ENCODE data around the gene ZNF48. TPM values are rescaled to one million over a fixed set of nuclear protein-coding genes. Genes with fewer than 3 reads are reported as not detected.

The ZNF48 gene
- polyA plus RNA-seq, 1 donor: 12.4 TPM

DNA sequence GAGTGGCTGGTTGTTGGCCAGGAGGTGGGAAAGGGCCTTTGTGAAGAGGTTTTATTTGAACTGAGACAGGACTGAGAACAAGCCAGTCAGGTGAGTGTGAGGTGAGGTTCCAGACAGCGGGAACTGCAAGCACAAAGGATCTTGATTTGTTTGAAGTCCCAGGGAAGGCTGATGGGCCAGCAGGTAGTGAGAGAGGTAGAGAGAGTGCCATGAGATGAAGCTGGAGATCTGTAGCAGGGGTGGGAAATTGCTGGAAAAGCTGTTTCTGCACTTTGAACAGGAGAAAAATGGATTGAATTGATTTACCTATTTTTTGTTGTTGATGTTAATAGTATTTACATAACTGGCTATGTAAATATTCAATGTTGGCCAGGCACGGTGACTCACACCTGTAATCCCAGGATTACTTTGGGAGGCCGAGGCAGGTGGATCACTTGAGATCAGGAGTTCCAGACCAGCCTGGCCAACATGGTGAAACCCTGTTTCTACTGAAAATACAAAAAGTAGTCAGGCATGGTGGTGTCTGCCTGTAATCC lies 42.4 kb downstream of the ZNF48 start:
- no peak for DNase-seq

DNA sequence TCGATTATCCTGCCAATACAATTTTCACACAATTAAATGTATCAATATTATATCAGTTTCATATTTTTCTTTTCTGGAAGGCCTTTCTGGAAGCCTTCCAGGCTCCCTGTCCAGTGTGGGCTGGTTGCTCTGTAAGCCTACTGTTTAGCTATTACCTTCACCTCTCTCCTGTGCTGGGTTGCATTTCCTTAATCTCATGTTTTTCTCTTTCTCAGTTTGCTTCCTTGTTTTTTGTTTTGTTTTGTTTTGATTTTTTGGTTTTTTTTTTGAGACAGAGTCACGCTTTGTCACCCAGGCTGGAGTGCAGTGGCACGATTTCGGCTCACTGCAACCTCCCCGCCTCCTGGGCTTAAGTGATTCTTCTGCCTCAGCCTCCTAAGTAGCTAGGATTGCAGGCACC lies 43.6 kb downstream of the ZNF48 start:
- no peak for DNase-seq

DNA sequence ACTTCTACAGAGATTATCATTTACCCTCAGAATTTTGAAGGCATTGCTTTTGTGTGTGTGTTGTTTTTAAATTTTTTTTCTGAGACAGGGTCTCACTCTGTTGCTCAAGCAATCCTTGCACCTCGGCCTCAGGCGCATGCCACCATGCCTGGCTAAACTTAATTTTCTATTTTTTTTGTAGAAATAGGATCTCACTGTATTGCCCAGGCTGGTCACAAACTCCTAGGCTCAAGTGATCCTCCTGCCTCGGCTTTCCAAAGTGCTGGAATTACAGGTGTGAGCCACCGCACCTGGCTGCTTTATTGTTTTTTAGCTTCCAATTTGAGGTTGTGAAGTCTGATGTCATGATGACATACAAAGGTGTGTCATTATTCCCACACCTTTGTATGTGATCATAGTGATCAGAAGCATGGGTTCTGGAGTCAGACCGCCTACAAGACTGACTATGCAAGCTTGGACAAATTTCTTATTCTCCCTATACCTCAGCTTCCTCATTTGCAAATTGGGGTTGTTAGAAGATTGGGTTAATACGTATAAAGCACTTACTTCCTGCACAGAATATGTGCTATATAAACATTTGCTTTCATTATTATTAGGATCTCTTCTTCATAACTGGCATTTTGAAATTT lies 44.6 kb downstream of the ZNF48 start:
- DNase-seq: no peak

GRCh38 chr16:30443631-30444030 lies 48.4 kb downstream of the ZNF48 start:
- DNase-seq: no peak

DNA sequence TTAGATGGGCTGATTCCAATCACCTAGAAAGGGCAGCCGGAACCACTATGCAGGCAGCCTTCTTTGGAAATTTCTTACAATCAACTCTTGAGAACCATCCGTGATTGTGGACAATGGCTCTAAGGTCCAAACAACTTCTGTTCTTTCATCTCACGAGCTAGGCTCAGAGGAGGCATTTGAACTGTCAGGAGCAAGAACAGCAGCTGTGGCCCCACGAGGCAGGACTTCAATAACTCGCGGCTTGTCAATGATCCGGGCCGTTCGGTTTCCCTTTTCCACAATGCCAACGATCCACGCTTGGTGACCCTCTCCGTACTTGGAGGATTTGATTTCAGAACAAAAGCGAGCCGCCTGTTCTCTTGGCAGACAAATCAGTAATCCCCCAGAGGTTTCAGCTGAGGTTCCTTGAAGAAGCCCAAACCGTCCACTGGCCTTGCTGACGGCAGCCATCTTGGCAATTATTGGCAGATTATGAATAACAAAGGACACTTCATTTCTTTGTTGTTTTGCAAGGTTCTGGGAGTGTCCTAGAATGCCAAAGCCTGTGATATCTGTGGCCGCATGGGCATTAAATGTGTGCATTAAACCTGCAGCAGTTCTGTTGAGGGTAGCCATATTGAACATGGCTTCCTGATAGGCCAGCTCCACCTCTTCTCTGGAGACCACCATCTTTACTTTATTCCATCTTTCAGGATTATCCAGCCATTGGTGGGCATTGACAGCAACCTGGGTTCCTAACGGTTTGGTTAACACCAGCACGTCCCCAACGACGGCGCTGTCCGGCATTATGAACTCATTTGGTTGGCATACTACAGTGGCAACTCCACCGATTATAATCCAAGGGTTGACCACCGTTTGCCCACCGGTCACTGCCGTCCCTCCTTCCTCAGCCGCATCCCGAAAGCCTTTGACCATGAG lies 49.3 kb downstream of the ZNF48 start:
- DNase-seq: no peak

DNA sequence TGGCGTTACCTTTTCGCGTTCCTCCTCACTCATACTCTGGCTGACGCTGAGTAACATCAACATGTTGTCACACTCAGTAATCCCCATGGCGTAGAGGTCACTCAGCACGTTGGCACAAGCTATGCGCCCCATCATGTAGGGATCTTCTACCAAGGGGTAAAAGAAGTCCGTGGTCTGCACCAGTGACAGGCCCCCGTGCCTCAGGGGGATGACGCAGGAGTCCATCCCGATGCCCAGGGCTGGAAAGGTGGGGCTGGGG lies 49.9 kb downstream of the ZNF48 start:
- DNase-seq: no peak

GRCh38 chr16:30445408-30446202 lies 50.4 kb downstream of the ZNF48 start, which contains the start of gene SEPHS2:
Gene SEPHS2, minus strand, starts transcription at chr16:30445874. Its CDS starts 147 bp downstream, at chr16:30445727.
- DNase-seq: peak; percentile 99

GRCh38 chr16:30446203-30446595 lies 51.0 kb downstream of the ZNF48 start:
- DNase-seq: no peak

GRCh38 chr16:30447512-30448226 lies 52.4 kb downstream of the ZNF48 start:
- no peak for DNase-seq

DNA sequence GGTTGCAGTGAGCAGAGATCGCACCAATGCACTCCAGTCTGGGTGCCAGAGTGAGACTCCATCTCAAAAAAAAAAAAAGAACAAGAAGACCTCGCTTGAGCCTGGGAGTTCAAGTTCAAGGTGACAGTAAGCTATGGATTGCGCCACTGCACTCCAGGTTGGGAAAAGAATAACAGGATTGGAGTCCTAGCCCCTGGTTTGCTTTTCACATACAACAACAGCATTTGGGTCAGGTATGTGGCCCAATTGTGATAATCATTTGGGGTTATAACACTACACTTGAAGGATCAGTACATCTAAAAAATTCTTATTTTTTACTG lies 53.9 kb downstream of the ZNF48 start:
- DNase-seq: no peak

Other genes starting within 250 kb of the ZNF48 start
- gene CORO1A, start 211.8 kb upstream of the ZNF48 start, polyA plus RNA-seq (ENCODE audit: insufficient read length): 7.3 TPM
- 23.4 TPM for gene BOLA2B, start 201.8 kb upstream of the ZNF48 start, polyA plus RNA-seq (ENCODE audit: insufficient read length)
- gene SLX1A, start 201.5 kb upstream of the ZNF48 start, polyA plus RNA-seq (ENCODE audit: insufficient read length): 30.7 TPM
- gene SULT1A3, start 196.2 kb upstream of the ZNF48 start, polyA plus RNA-seq (ENCODE audit: insufficient read length): 15.8 TPM
- gene NPIPB13, start 146.9 kb upstream of the ZNF48 start, polyA plus RNA-seq (ENCODE audit: insufficient read length): 27.9 TPM
- 53.5 TPM for gene CD2BP2, start 40.1 kb upstream of the ZNF48 start, polyA plus RNA-seq (ENCODE audit: insufficient read length)
- 35.5 TPM for gene TBC1D10B, start 24.9 kb upstream of the ZNF48 start, polyA plus RNA-seq (ENCODE audit: insufficient read length)
- gene MYL11, start 20.6 kb upstream of the ZNF48 start, polyA plus RNA-seq (ENCODE audit: insufficient read length): 0.63 TPM
- gene SEPTIN1, start 12.9 kb upstream of the ZNF48 start, polyA plus RNA-seq (ENCODE audit: insufficient read length): 1.8 TPM
- 4.5 TPM for gene ZNF771, start 12.2 kb downstream of the ZNF48 start, polyA plus RNA-seq (ENCODE audit: insufficient read length)
- gene DCTPP1, start 34.6 kb downstream of the ZNF48 start, polyA plus RNA-seq (ENCODE audit: insufficient read length): 43.9 TPM
- 87.0 TPM for gene SEPHS2, start 50.5 kb downstream of the ZNF48 start, polyA plus RNA-seq (ENCODE audit: insufficient read length)
- 2.1 TPM for gene ITGAL, start 77.3 kb downstream of the ZNF48 start, polyA plus RNA-seq (ENCODE audit: insufficient read length)
- gene ZNF768, start 131.1 kb downstream of the ZNF48 start, polyA plus RNA-seq (ENCODE audit: insufficient read length): 44.5 TPM
- gene ZNF747, start 139.4 kb downstream of the ZNF48 start, polyA plus RNA-seq (ENCODE audit: insufficient read length): 9.4 TPM
- gene ZNF764, start 163.0 kb downstream of the ZNF48 start, polyA plus RNA-seq (ENCODE audit: insufficient read length): 11.8 TPM
- gene ZNF688, start 176.3 kb downstream of the ZNF48 start, polyA plus RNA-seq (ENCODE audit: insufficient read length): 13.6 TPM
- 30.0 TPM for gene ZNF785, start 190.3 kb downstream of the ZNF48 start, polyA plus RNA-seq (ENCODE audit: insufficient read length)
- 14.0 TPM for gene ZNF689, start 215.0 kb downstream of the ZNF48 start, polyA plus RNA-seq (ENCODE audit: insufficient read length)